DND-41 (cell line): ENCODE measurements around the gene NFIA.

ENCODE experiments used
- ATAC-seq: fragments of 200-7000 bp; cut with Tn5 transposase; 3 replicates; pipeline ENCODE4 v1.9.1; 2021; ENCODE audit warnings: low read depth; ENCODE audit not compliant: insufficient read depth
- DNase-seq: peaks from one replicate; pipeline ENCODE4 v3.0.0-alpha.2; 2020
- H2AFZ ChIP-seq: 2 replicates; pipeline ENCODE4 v1.6.0; 2012; ENCODE audit warnings: low read depth, low read length
- H3K27ac ChIP-seq: 2 replicates; pipeline ENCODE4 v1.5.1; 2012; ENCODE audit warnings: low read length, inconsistent platforms
- H3K27me3 ChIP-seq: fragments of 200-600 bp; sonication (generic); 2 replicates; pipeline ENCODE4 v1.6.0; 2012; ENCODE audit warnings: low read length, mild to moderate bottlenecking, inconsistent platforms; ENCODE audit not compliant: insufficient read depth, poor library complexity
- H3K36me3 ChIP-seq: 2 replicates; pipeline ENCODE4 v1.5.1; 2012; ENCODE audit warnings: low read length, inconsistent platforms; ENCODE audit not compliant: insufficient read depth
- H3K4me1 ChIP-seq: 2 replicates; pipeline ENCODE4 v1.5.1; 2012; ENCODE audit warnings: mild to moderate bottlenecking, low read length; ENCODE audit not compliant: insufficient read depth
- H3K4me2 ChIP-seq: 2 replicates; pipeline ENCODE4 v1.6.0; 2012; ENCODE audit warnings: mild to moderate bottlenecking, moderate library complexity, low read length, inconsistent platforms; ENCODE audit not compliant: insufficient read depth
- H3K4me3 ChIP-seq, 2 experiments: fragments of 200-600 bp in 1 of 2; shearing (Covaris generic) in 1 of 2; 2 replicates each; pipeline ENCODE4 v1.5.1; 2012 to 2016; ENCODE audit warnings: inconsistent platforms in 2 of 2, low read length in 2 of 2, mild to moderate bottlenecking in 2 of 2, low read depth in 1 of 2, moderate library complexity in 1 of 2
- H3K79me2 ChIP-seq: 2 replicates; pipeline ENCODE4 v1.6.0; 2012; ENCODE audit warnings: low read length, inconsistent platforms; ENCODE audit not compliant: insufficient read depth
- H3K9ac ChIP-seq: 2 replicates; pipeline ENCODE4 v1.6.0; 2012; ENCODE audit warnings: low read depth, mild to moderate bottlenecking, inconsistent platforms, low read length, moderate library complexity
- H3K9me3 ChIP-seq: 2 replicates; pipeline ENCODE4 v1.5.1; 2012; ENCODE audit warnings: low read length, moderate library complexity, mild to moderate bottlenecking, inconsistent platforms; ENCODE audit not compliant: insufficient read depth, severe bottlenecking
- H4K20me1 ChIP-seq: 2 replicates; pipeline ENCODE4 v1.6.0; 2012; ENCODE audit warnings: low read length; ENCODE audit not compliant: insufficient read depth
- EZH2 ChIP-seq: IDR thresholded peaks from 3 replicates; pipeline ENCODE4 v1.6.1; 2012; ENCODE audit warnings: borderline replicate concordance, low read depth, mild to moderate bottlenecking, moderate library complexity, low read length, inconsistent platforms; ENCODE audit not compliant: severe bottlenecking
- TF ChIP-seq, protein P1 (sequence below): IDR thresholded peaks from 2 replicates; pipeline ENCODE4 v1.5.1; 2012; ENCODE audit warnings: borderline replicate concordance, low read length, moderate library complexity, mild to moderate bottlenecking; ENCODE audit not compliant: poor library complexity, severe bottlenecking; ENCODE audit errors: extremely low read depth

Gene NFIA

GRCh38 chr1:61227857-61228550 lies 145.6 kb downstream of the NFIA start:
- H3K27ac ChIP-seq = no peak overlapping the region
- no peaks in the 10 kb centered on the region for H3K9me3 ChIP-seq
- no peak for ATAC-seq
- H3K4me3 ChIP-seq = no peak overlapping the region
- no peak for DNase-seq
- no peak overlapping the region for H2AFZ ChIP-seq
- no peaks in the 10 kb centered on the region for H4K20me1 ChIP-seq
- no peak overlapping the region for H3K9ac ChIP-seq
- TF ChIP-seq EZH2 = no peak
- TF ChIP-seq, protein P1, sequence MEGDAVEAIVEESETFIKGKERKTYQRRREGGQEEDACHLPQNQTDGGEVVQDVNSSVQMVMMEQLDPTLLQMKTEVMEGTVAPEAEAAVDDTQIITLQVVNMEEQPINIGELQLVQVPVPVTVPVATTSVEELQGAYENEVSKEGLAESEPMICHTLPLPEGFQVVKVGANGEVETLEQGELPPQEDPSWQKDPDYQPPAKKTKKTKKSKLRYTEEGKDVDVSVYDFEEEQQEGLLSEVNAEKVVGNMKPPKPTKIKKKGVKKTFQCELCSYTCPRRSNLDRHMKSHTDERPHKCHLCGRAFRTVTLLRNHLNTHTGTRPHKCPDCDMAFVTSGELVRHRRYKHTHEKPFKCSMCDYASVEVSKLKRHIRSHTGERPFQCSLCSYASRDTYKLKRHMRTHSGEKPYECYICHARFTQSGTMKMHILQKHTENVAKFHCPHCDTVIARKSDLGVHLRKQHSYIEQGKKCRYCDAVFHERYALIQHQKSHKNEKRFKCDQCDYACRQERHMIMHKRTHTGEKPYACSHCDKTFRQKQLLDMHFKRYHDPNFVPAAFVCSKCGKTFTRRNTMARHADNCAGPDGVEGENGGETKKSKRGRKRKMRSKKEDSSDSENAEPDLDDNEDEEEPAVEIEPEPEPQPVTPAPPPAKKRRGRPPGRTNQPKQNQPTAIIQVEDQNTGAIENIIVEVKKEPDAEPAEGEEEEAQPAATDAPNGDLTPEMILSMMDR = no peak
- H3K4me2 ChIP-seq = no peak overlapping the region
- no peaks in the 10 kb centered on the region for H3K27me3 ChIP-seq
- no peaks in the 10 kb centered on the region for H3K79me2 ChIP-seq
- no peaks in the 10 kb centered on the region for H3K36me3 ChIP-seq
- H3K4me1 ChIP-seq = no peaks in the 10 kb centered on the region

DNA sequence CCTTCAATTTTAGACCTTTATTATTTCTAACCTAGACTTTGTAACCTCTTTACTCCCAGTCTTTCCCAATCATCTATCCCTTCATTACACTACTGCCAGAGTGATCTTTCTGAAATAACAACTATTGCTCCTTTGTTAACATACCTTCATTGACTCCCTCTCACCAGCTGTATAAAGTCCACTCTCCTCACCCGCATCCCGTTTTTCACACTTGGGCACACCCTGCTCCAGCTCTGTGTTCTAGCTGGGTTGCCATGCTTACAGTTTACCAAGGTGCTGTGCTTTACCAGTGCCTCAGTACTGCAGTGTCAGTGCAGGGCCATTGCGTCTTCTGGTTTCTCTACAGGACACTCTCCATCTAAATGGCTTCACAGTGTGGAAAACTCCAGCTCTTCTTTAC lies 148.2 kb downstream of the NFIA start:
- Histone ChIP-seq H3K36me3 (no peaks in the 10 kb centered on the region), H3K9me3 (no peaks in the 10 kb centered on the region), H3K4me1 (no peaks in the 10 kb centered on the region), H3K79me2 (no peaks in the 10 kb centered on the region), H2AFZ (no peak overlapping the region), H3K27ac (no peak overlapping the region), H3K4me2 (no peak overlapping the region), H3K9ac (no peak overlapping the region), H3K27me3 (no peaks in the 10 kb centered on the region), H3K4me3 (no peak overlapping the region), H4K20me1 (no peaks in the 10 kb centered on the region)
- ATAC-seq = no peak
- TF ChIP-seq, protein P1 = no peak
- no peak for TF ChIP-seq EZH2
- DNase-seq = no peak

- ATAC-seq (no peak), DNase-seq (no peak)
- H3K79me2 ChIP-seq = no peaks in the 10 kb centered on the region
- H3K9me3 ChIP-seq = no peaks in the 10 kb centered on the region
- no peak overlapping the region for H3K4me3 ChIP-seq
- no peak overlapping the region for H2AFZ ChIP-seq
- no peak overlapping the region for H3K9ac ChIP-seq
- no peaks in the 10 kb centered on the region for H3K36me3 ChIP-seq
- H4K20me1 ChIP-seq = no peaks in the 10 kb centered on the region
- no peaks in the 10 kb centered on the region for H3K27me3 ChIP-seq
- no peak overlapping the region for H3K27ac ChIP-seq
- no peak overlapping the region for H3K4me2 ChIP-seq
- H3K4me1 ChIP-seq = no peaks in the 10 kb centered on the region
- TF ChIP-seq, protein P1 = no peak
- no peak for TF ChIP-seq EZH2
These were observed 149.4 kb downstream of the NFIA start for GRCh38 chr1:61231795-61232194.
